OCI-M2 (cell line): ENCODE measurements around the gene ENPEP.
"Not testable (repeated sequence)": the region's sequence is repeated elsewhere in the genome, so short reads cannot be mapped to it uniquely, and the experiment has no call there.

Source experiments
- DNase-seq: peaks from one replicate; lab custom pipeline; 2025; ENCODE audit not compliant: unreplicated experiment; lab: John Stamatoyannopoulos, UW

Gene ENPEP

GRCh38 chr4:110516106-110516922, 40.4 kb downstream of the ENPEP start:
- DNase-seq, result no peak

- no peak for DNase-seq
Measured at GRCh38 chr4:110518889-110519490, 43.0 kb downstream of the ENPEP start.

- no peak for DNase-seq
Measured at GRCh38 chr4:110520886-110521285, 44.9 kb downstream of the ENPEP start.

GRCh38 chr4:110526589-110526988, 50.6 kb downstream of the ENPEP start:
- DNase-seq, result no peak

GRCh38 chr4:110527156-110527555, 51.2 kb downstream of the ENPEP start:
- DNase-seq, result no peak

- DNase-seq, result no peak
Measured at GRCh38 chr4:110532901-110533589, 57.1 kb downstream of the ENPEP start.

- no peak for DNase-seq
Measured at GRCh38 chr4:110533590-110533910, 57.6 kb downstream of the ENPEP start.

GRCh38 chr4:110533940-110534339, 58.0 kb downstream of the ENPEP start:
- DNase-seq, result no peak

- no peak for DNase-seq
Measured at GRCh38 chr4:110540581-110540980, 64.6 kb downstream of the ENPEP start.

GRCh38 chr4:110540982-110541451, 65.1 kb downstream of the ENPEP start:
- DNase-seq, result no peak

GRCh38 chr4:110543577-110543976, 67.6 kb downstream of the ENPEP start:
- DNase-seq, result no peak

GRCh38 chr4:110544594-110544993, 68.6 kb downstream of the ENPEP start:
- no peak for DNase-seq

- no peak for DNase-seq
Measured at GRCh38 chr4:110550260-110550659, 74.3 kb downstream of the ENPEP start.

GRCh38 chr4:110553197-110553596, 77.2 kb downstream of the ENPEP start:
- DNase-seq, result no peak

GRCh38 chr4:110567214-110567613, 91.3 kb downstream of the ENPEP start:
- DNase-seq, result no peak

- DNase-seq, result not testable (repeated sequence)
Measured at GRCh38 chr4:110576696-110577095, 100.7 kb downstream of the ENPEP start.

GRCh38 chr4:110586131-110586850, 110.3 kb downstream of the ENPEP start:
- no peak for DNase-seq

GRCh38 chr4:110587666-110588285, 111.8 kb downstream of the ENPEP start:
- DNase-seq, result no peak

- DNase-seq, result no peak
Measured at GRCh38 chr4:110589297-110589696, 113.3 kb downstream of the ENPEP start.

- no peak for DNase-seq
Measured at GRCh38 chr4:110595583-110595982, 119.6 kb downstream of the ENPEP start.

GRCh38 chr4:110596431-110596830, 120.5 kb downstream of the ENPEP start:
- DNase-seq, result no peak
